Activated naive CD8-positive, alpha-beta T cell treated with anti-CD3 and anti-CD28 coated beads, Interleukin-2, amount 10 ng/mL, durations not matched to agents 7 days and 5 days (primary cell): Measurements from ENCODE around the gene LYAR. TPM values are rescaled to one million over a fixed set of nuclear protein-coding genes. Genes with fewer than 3 reads are reported as not detected.

Experiments
- ATAC-seq: fragments of 150-1000 bp; cut with Tn5 transposase; one replicate; pipeline ENCODE4 v1.10.0; 2021; ENCODE audit warnings: low read depth, moderate library complexity
- POLR2A ChIA-PET: fragments of 350-600 bp; sonication (Branson Sonifier 250); formaldehyde crosslinking; loops from one replicate; lab custom pipeline; 2021; ENCODE audit warnings: antibody characterized with exemption; lab: Charles Lee
- DNase-seq: peaks from one replicate; pipeline ENCODE4 v3.0.0; 2021
- H3K27ac Mint-ChIP-seq: one replicate; pipeline ENCODE4 v1.8.0; 2022; ENCODE audit warnings: mild to moderate bottlenecking, mixed read lengths
- H3K27me3 Mint-ChIP-seq: one replicate; pipeline ENCODE4 v1.8.0; 2022; ENCODE audit warnings: mild to moderate bottlenecking, moderate library complexity, mixed read lengths
- H3K36me3 Mint-ChIP-seq: one replicate; pipeline ENCODE4 v1.8.0; 2021; ENCODE audit warnings: mild to moderate bottlenecking, mixed read lengths
- H3K4me1 Mint-ChIP-seq: one replicate; pipeline ENCODE4 v1.8.0; 2021; ENCODE audit warnings: mixed read lengths
- H3K4me3 Mint-ChIP-seq: one replicate; pipeline ENCODE4 v1.8.0; 2022; ENCODE audit warnings: mild to moderate bottlenecking, moderate library complexity, mixed read lengths
- H3K9me3 Mint-ChIP-seq: one replicate; pipeline ENCODE4 v1.8.0; 2021; ENCODE audit warnings: mixed read lengths
- total RNA-seq, 2 experiments: library from RNA; stranded (reverse); gene quantifications; one replicate each; pipeline ENCODE4 v1.2.3, GENCODE V29; 2021

Gene LYAR
- total RNA-seq, 2 experiments from 2014 or later, result 54.5 to 62.3 TPM

DNA sequence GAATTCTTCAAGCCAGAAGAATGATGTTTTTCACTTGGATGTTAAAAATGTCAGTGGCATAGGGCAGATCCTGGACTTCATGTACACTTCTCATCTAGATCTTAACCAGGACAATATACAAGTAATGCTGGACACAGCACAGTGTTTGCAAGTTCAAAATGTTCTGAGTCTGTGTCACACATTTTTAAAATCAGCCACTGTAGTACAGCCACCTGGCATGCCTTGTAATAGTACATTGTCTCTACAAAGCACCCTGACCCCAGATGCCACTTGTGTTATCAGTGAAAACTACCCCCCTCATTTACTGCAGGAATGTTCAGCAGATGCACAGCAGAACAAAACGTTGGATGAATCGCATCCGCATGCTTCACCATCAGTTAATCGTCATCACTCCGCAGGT lies 12.0 kb upstream of the LYAR start:
- Mint-ChIP-seq H3K27ac (no peak overlapping the region), H3K4me1 (peaks cover 4% of the 10 kb centered on the region), H3K36me3 (peaks cover 11% of the 10 kb centered on the region), H3K27me3 (no peaks in the 10 kb centered on the region), H3K4me3 (no peak overlapping the region), H3K9me3 (no peaks in the 10 kb centered on the region)
- no peak for ATAC-seq
- DNase-seq, result no peak
- POLR2A ChIA-PET, result no interaction called here

DNA sequence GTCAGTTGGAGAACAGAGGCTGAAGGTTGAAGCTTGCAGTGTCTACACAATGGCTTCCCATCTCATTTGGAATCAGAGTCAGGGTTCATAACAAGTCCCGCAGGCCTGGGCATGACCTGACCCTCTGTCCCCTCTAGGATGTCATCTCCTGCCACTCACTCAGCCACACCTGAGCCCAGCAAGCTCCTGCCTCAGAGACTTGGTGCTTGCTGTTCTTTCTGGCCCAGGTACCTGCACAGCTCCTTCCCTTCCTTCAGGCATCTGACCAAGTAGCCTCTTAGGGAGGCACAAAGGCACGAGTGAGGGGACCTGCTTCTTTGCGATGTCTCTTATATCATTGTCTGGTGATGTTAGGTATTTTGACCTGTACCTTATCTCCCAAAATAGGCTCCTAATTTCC lies 9.1 kb upstream of the LYAR start:
- no peak for ATAC-seq
- POLR2A ChIA-PET, result no interaction called here
- Mint-ChIP-seq H3K27me3 (no peaks in the 10 kb centered on the region), H3K27ac (peak overlapping the region; percentile 59), H3K4me1 (no peaks in the 10 kb centered on the region), H3K4me3 (no peak overlapping the region), H3K9me3 (no peaks in the 10 kb centered on the region), H3K36me3 (peaks cover 20% of the 10 kb centered on the region)
- no peak for DNase-seq

GRCh38 chr4:4296283-4296846 lies 6.4 kb upstream of the LYAR start:
- DNase-seq (no peak), ATAC-seq (no peak)
- Mint-ChIP-seq H3K9me3 (no peaks in the 10 kb centered on the region), H3K4me1 (peaks cover 6% of the 10 kb centered on the region), H3K4me3 (no peak overlapping the region), H3K27ac (no peak overlapping the region), H3K27me3 (no peaks in the 10 kb centered on the region), H3K36me3 (peaks cover 16% of the 10 kb centered on the region)
- POLR2A ChIA-PET, result no interaction called here

GRCh38 chr4:4293279-4293678 lies 3.3 kb upstream of the LYAR start:
- Mint-ChIP-seq H3K9me3 (no peaks in the 10 kb centered on the region), H3K36me3 (peaks cover 16% of the 10 kb centered on the region), H3K4me1 (peaks cover 22% of the 10 kb centered on the region), H3K4me3 (no peak overlapping the region), H3K27ac (no peak overlapping the region), H3K27me3 (no peaks in the 10 kb centered on the region)
- no peak for DNase-seq
- no peak for ATAC-seq
- POLR2A ChIA-PET, result interaction anchor here (2.0 kb wide), 1 partner anchor 46 kb away, joined by 4 read pairs; the partner anchor contains the start of gene TMEM128

DNA sequence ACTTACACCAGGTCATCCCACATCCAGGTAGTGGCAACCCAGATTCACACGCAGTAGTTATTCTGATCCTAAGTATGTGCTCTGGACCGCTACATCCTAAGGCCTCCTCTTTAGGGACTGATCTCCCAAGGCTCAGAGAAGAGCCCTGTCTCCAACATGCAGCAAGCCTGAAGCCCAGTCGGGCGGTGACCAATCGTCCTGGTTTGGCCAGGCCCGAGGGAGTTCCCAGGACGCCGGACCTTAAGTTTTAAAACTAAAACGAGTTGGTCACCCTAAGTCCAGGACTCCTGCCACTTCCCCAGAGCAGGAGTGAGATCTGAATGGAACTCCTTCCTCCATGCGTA lies 385 bp downstream of the LYAR start:
- H3K4me1 Mint-ChIP-seq, result peaks cover 25% of the 10 kb centered on the region
- ATAC-seq, result peak; percentile 7
- H3K27ac Mint-ChIP-seq, result peak overlapping the region; percentile 91
- peak overlapping the region; percentile 97 for H3K4me3 Mint-ChIP-seq
- DNase-seq, result no peak
- H3K9me3 Mint-ChIP-seq, result no peaks in the 10 kb centered on the region
- POLR2A ChIA-PET, result interaction anchor here (1.6 kb wide), 1 partner anchor 41 kb away, joined by 9 read pairs; the partner anchor contains the start of gene TMEM128
- H3K27me3 Mint-ChIP-seq, result no peaks in the 10 kb centered on the region
- peaks cover 10% of the 10 kb centered on the region for H3K36me3 Mint-ChIP-seq

DNA sequence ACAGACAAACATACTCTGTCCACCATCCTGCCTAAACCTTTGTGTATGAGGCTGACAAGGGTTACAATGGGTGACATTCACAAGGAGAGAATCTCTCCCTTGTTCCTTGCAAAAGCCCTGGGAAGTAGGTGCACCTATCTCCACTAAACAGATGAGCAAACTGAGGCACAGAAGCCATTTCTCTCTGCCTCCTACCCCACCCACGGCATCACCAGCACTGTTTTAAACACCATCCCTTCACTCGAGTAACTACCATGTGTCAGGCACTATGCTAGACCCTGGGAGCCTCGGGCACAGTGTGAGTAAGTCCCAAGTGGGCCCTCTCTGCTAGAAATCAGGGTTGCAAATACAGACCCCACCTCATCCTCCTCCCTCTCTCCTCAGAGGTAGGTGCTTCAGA lies 899 bp downstream of the LYAR start:
- Mint-ChIP-seq H3K4me1 (peaks cover 25% of the 10 kb centered on the region), H3K36me3 (peaks cover 10% of the 10 kb centered on the region), H3K4me3 (peak overlapping the region; percentile 97), H3K9me3 (no peaks in the 10 kb centered on the region), H3K27ac (peak overlapping the region; percentile 91), H3K27me3 (no peaks in the 10 kb centered on the region)
- DNase-seq (no peak), ATAC-seq (no peak)
- POLR2A ChIA-PET, result no interaction called here

GRCh38 chr4:4288098-4288497 lies 1.9 kb downstream of the LYAR start:
- DNase-seq (no peak), ATAC-seq (no peak)
- Mint-ChIP-seq H3K36me3 (peaks cover 10% of the 10 kb centered on the region), H3K27me3 (no peaks in the 10 kb centered on the region), H3K9me3 (no peaks in the 10 kb centered on the region), H3K4me3 (no peak overlapping the region), H3K27ac (no peak overlapping the region), H3K4me1 (peaks cover 25% of the 10 kb centered on the region)
- POLR2A ChIA-PET, result interaction anchor here (1.2 kb wide), 1 partner anchor 40 kb away, joined by 3 read pairs; the partner anchor contains the start of gene TMEM128

DNA sequence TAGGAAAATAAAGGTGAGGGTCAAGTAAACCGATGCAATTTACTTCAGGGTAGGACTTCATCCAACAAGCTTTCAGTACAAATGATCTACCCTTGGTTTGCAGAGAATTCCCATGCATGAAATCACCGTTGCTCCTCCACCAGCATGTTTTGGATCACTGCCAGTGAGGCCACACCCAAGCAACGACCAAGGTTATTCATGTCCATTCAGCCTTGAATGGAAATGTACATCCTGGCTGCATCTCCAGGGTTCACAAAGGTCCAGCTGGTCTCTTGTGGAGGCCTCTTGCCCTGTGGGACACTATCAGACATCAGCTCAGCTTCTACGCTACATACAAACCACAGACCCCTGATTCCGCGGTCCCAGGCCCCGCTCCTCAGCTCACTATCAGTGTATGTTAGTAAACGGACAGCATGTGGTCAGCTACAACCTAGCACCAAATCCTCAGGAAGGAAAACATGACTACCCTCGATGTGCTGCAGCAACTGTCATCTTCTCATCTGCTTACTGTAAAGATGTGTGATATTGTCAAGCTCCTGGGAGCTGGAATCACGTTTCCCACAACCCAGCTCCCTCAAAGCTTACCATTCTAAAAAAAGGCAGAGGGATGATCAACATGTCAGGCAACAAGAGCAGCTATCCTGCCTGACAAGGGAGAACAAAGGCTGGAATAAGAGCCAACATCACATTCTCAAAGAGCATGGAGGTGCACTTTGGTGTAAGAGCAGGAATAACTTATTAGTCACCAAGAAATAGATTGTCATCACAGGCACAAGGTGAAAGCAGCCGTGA lies 4.9 kb downstream of the LYAR start:
- Mint-ChIP-seq H3K9me3 (no peaks in the 10 kb centered on the region), H3K27me3 (no peaks in the 10 kb centered on the region), H3K4me1 (peaks cover 12% of the 10 kb centered on the region), H3K27ac (no peak overlapping the region), H3K36me3 (peaks cover 16% of the 10 kb centered on the region), H3K4me3 (no peak overlapping the region)
- DNase-seq (no peak), ATAC-seq (no peak)
- POLR2A ChIA-PET, result interaction anchor here (0.5 kb wide), 1 partner anchor 347 kb away, joined by 4 read pairs; no protein-coding TSS in a partner anchor

DNA sequence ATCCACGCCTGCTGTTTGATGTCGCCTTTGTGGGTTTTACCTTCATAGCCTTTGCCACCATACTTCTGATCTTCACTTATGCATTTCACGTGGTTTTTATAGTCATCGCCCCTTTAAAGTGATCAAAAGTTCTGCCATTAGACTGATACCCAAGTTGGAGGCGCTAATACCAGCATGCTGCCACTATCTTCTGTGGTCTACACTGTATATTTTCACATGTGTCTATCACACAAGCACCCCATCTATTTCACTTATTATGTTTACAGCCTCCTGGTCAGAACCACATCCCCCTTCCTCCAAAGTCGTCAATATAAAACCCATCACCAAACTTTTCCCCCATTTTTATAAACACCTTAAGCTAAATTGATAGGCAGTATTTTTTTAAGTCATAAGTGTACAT lies 8.2 kb downstream of the LYAR start:
- Mint-ChIP-seq H3K4me1 (no peaks in the 10 kb centered on the region), H3K36me3 (peaks cover 17% of the 10 kb centered on the region), H3K27me3 (no peaks in the 10 kb centered on the region), H3K4me3 (no peak overlapping the region), H3K9me3 (no peaks in the 10 kb centered on the region), H3K27ac (no peak overlapping the region)
- ATAC-seq, result no peak
- POLR2A ChIA-PET, result no interaction called here
- no peak for DNase-seq

- Mint-ChIP-seq H3K4me1 (no peaks in the 10 kb centered on the region), H3K27ac (no peak overlapping the region), H3K9me3 (no peaks in the 10 kb centered on the region), H3K27me3 (no peaks in the 10 kb centered on the region), H3K4me3 (no peak overlapping the region), H3K36me3 (peaks cover 16% of the 10 kb centered on the region)
- POLR2A ChIA-PET, result no interaction called here
- ATAC-seq, result no peak
- DNase-seq, result no peak
These were observed 12.4 kb downstream of the LYAR start for GRCh38 chr4:4277531-4277930.

- Mint-ChIP-seq H3K4me3 (no peak overlapping the region), H3K9me3 (no peaks in the 10 kb centered on the region), H3K36me3 (peaks cover 18% of the 10 kb centered on the region), H3K4me1 (peaks cover 12% of the 10 kb centered on the region), H3K27ac (peak overlapping the region; percentile 55), H3K27me3 (no peaks in the 10 kb centered on the region)
- no peak for DNase-seq
- no peak for ATAC-seq
- POLR2A ChIA-PET, result no interaction called here
These were observed 15.7 kb downstream of the LYAR start for GRCh38 chr4:4274226-4274625.

DNA sequence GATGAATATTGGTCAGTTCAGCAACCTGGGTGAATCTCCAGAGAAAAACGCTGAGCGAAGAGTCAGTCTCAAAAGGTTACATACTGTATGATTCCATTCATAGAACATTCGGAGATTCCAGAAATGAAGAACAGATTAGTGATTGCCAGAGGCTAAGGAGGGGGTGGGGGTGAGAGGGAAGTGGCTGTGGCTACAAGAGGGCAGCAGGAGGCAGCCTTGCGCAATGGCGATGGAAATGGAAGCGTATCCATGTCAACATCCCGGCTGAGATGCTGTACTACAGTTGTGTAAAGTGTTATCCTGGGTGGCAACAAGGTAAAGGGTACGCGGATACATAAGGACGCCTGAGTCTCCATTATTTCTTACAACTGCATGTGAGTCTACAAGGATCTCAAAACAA lies 18.0 kb downstream of the LYAR start:
- Mint-ChIP-seq H3K4me1 (peaks cover 17% of the 10 kb centered on the region), H3K27me3 (no peaks in the 10 kb centered on the region), H3K36me3 (peaks cover 20% of the 10 kb centered on the region), H3K4me3 (no peak overlapping the region), H3K9me3 (no peaks in the 10 kb centered on the region), H3K27ac (no peak overlapping the region)
- POLR2A ChIA-PET, result no interaction called here
- no peak for DNase-seq
- ATAC-seq, result no peak

DNA sequence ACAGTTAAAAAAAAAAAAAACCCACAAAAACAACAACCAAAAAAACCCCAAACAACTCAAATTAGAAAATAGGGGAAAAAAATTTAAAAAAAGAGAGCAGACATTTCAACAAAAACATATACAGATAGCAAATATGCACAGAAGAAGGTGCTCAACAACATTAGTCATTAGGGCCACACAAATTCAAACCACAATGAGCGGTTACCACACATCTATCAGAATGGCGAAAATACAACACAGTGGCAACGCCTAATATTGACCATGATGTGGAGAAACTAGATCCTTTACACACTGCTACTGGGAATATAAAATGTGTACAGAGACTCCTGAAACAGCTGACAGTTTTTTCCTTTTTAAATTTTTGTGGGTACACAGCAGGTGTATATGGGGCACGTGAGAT lies 19.4 kb downstream of the LYAR start:
- H3K9me3 Mint-ChIP-seq, result no peaks in the 10 kb centered on the region
- POLR2A ChIA-PET, result interaction anchor here (1.3 kb wide), 1 partner anchor 23 kb away, joined by 3 read pairs; the partner anchor contains the start of gene TMEM128
- peaks cover 21% of the 10 kb centered on the region for H3K36me3 Mint-ChIP-seq
- H3K4me3 Mint-ChIP-seq, result no peak overlapping the region
- peaks cover 17% of the 10 kb centered on the region for H3K4me1 Mint-ChIP-seq
- DNase-seq, result no peak
- no peaks in the 10 kb centered on the region for H3K27me3 Mint-ChIP-seq
- peak overlapping the region; percentile 6 for H3K27ac Mint-ChIP-seq
- ATAC-seq, result no peak

DNA sequence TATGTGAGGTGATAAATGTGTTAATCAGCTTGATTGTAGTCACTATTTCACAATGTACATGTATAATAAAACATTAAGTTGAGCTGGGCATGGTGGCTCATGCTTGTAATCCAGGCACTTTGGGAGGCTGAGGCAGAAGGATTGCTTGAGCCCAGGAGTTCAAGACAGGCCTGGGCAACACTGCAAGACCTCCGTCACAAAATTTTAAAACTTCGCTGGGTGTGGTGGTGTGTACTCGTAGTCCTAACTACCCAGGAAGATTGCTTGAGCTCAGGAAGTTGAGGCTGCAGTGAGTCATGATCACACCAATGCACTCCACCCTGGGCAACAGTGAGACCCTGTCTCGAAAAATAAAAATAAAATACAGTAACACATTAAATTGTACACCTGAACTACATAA lies 20.1 kb downstream of the LYAR start:
- H3K27me3 Mint-ChIP-seq, result no peaks in the 10 kb centered on the region
- POLR2A ChIA-PET, result interaction anchor here (1.3 kb wide), 1 partner anchor 22 kb away, joined by 3 read pairs; the partner anchor contains the start of gene TMEM128
- no peak overlapping the region for H3K4me3 Mint-ChIP-seq
- no peaks in the 10 kb centered on the region for H3K9me3 Mint-ChIP-seq
- peaks cover 21% of the 10 kb centered on the region for H3K36me3 Mint-ChIP-seq
- peak; percentile 65 for ATAC-seq
- peak overlapping the region; percentile 61 for H3K27ac Mint-ChIP-seq
- H3K4me1 Mint-ChIP-seq, result peaks cover 17% of the 10 kb centered on the region
- no peak for DNase-seq
